SK-N-SH treated with all-trans-retinoic acid at 6 μM for 48 hours (cell line): ENCODE data around the gene MS4A3.

Source experiments
- ARNTL ChIP-seq: fragments of 450-650 bp; formaldehyde crosslinking; IDR thresholded peaks from 2 replicates; pipeline ENCODE4 v1.5.0; 2020; ENCODE audit warnings: low read depth, mild to moderate bottlenecking, moderate library complexity, borderline replicate concordance
- BACH2 ChIP-seq: fragments of 250-450 bp; sonication (Bioruptor Pico); IDR thresholded peaks from 2 replicates; pipeline ENCODE4 v1.9.0; 2021; ENCODE audit warnings: mild to moderate bottlenecking, borderline replicate concordance
- ESRRG ChIP-seq: fragments of 250-450 bp; sonication (Bioruptor Pico); IDR thresholded peaks from 2 replicates; pipeline ENCODE4 v1.6.1; 2021; ENCODE audit warnings: mild to moderate bottlenecking
- OSR1 ChIP-seq: fragments of 250-450 bp; sonication (Bioruptor Pico); IDR thresholded peaks from 2 replicates; pipeline ENCODE4 v1.8.0; 2022; ENCODE audit warnings: moderate library complexity, mild to moderate bottlenecking, inconsistent platforms
- PATZ1 ChIP-seq: fragments of 250-450 bp; sonication (Bioruptor Pico); IDR thresholded peaks from 2 replicates; pipeline ENCODE4 v1.8.0; 2020; ENCODE audit warnings: mild to moderate bottlenecking, moderate library complexity, borderline replicate concordance
- PPARA ChIP-seq: fragments of 250-450 bp; sonication (Bioruptor Pico); IDR thresholded peaks from 2 replicates; pipeline ENCODE4 v1.5.0; 2020; ENCODE audit warnings: mild to moderate bottlenecking, borderline replicate concordance
- SNAI2 ChIP-seq: fragments of 250-450 bp; sonication (Bioruptor Pico); IDR thresholded peaks from 2 replicates; pipeline ENCODE4 v1.5.0; 2020; ENCODE audit warnings: mild to moderate bottlenecking, moderate library complexity
- TCF4 ChIP-seq: fragments of 250-450 bp; sonication (Bioruptor Pico); IDR thresholded peaks from 2 replicates; pipeline ENCODE4 v1.8.0; 2021; ENCODE audit warnings: mild to moderate bottlenecking, moderate library complexity, borderline replicate concordance
- TOX ChIP-seq: fragments of 250-450 bp; sonication (Bioruptor Pico); IDR thresholded peaks from 2 replicates; pipeline ENCODE4 v1.8.0; 2021; ENCODE audit warnings: mild to moderate bottlenecking, moderate library complexity, borderline replicate concordance
- TSHZ2 ChIP-seq: fragments of 250-450 bp; sonication (Bioruptor Pico); IDR thresholded peaks from 2 replicates; pipeline ENCODE4 v1.5.0; 2020; ENCODE audit warnings: mild to moderate bottlenecking, moderate library complexity
- ZFP3 ChIP-seq: fragments of 250-450 bp; sonication (Bioruptor Pico); IDR thresholded peaks from 2 replicates; pipeline ENCODE4 v1.5.0; 2020; ENCODE audit warnings: mild to moderate bottlenecking, moderate library complexity
- ZFP30 ChIP-seq: fragments of 450-650 bp; formaldehyde crosslinking; IDR thresholded peaks from 2 replicates; pipeline ENCODE4 v1.5.0; 2022; ENCODE audit warnings: mild to moderate bottlenecking, moderate library complexity
- ZNF565 ChIP-seq: fragments of 450-650 bp; formaldehyde crosslinking; conservative IDR thresholded peaks from 2 replicates; pipeline ENCODE4 v1.5.0; 2020; ENCODE audit warnings: low read depth, mild to moderate bottlenecking, moderate library complexity
- ZNF8 ChIP-seq: fragments of 450-650 bp; formaldehyde crosslinking; IDR thresholded peaks from 2 replicates; pipeline ENCODE4 v1.5.0; 2020; ENCODE audit warnings: mild to moderate bottlenecking, moderate library complexity

- no peak for TF ChIP-seq ESRRG (CRISPR knock-in tag)
- no peak for TF ChIP-seq TOX (CRISPR knock-in tag)
- no peak for TF ChIP-seq ZFP3 (CRISPR knock-in tag)
- TF ChIP-seq PATZ1 (CRISPR knock-in tag): no peak
- no peak for TF ChIP-seq ZFP30 (CRISPR knock-in tag)
- TF ChIP-seq ZNF565 (CRISPR knock-in tag): no peak
- no peak for TF ChIP-seq ZNF8 (CRISPR knock-in tag)
- no peak for TF ChIP-seq OSR1 (CRISPR knock-in tag)
- TF ChIP-seq ARNTL (CRISPR knock-in tag): no peak
- no peak for TF ChIP-seq SNAI2 (CRISPR knock-in tag)
- TF ChIP-seq BACH2: no peak
- TF ChIP-seq TCF4 (CRISPR knock-in tag): no peak
- TF ChIP-seq PPARA (CRISPR knock-in tag): no peak
- TF ChIP-seq TSHZ2 (CRISPR knock-in tag): no peak
These were observed 55.3 kb downstream of the MS4A3 start for GRCh38 chr11:60111793-60112192.
